GM19463 (cell line): ENCODE results near the gene TACR1.
"Not testable (repeated sequence)": the region's sequence is repeated elsewhere in the genome, so short reads cannot be mapped to it uniquely, and the experiment has no call there.

Source experiments
- ATAC-seq: cut with Tn5 transposase; IDR thresholded peaks from one replicate; pipeline ENCODE4 v1.9.1; 2021; ENCODE audit warnings: mild to moderate bottlenecking, moderate library complexity; ENCODE audit not compliant: unreplicated experiment

Gene TACR1

GRCh38 chr2:75195076-75195691 is 4.1 kb downstream of the TACR1 start:
- no peak for ATAC-seq

DNA sequence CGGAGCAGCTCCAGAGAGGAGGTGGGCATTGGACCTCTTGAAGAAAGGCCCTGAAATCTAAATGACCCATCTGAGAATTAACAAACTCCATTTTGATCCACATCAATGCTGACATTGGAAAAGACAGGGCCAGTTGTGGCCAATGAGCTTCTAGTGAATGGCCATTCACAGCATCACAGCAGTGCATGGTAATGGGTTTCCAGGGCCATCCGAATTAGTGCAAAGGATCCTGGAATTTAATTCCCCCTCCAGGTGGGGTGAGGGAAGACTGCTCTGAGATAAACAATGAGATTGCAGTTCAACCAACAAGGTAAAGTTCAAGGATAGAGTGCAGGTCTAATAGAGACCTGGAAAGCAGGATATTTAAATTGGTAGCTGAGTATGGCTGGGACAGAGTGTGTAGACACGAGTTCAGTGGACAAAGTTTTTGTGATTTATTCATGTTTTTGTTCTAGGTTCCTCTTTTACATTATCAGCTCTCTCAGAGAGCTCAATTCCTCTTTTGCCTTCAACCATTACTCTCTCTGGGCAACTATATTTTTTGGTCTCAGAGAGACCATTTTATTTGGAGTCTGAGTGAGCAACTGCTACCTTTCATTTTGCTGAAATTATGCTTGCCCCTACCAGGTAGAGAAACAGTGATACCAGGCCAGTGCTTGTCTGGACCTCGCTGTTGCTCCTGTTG is 5.0 kb downstream of the TACR1 start:
- no peak for ATAC-seq

- ATAC-seq, result no peak
Measured at GRCh38 chr2:75192496-75192895, 6.8 kb downstream of the TACR1 start.

DNA sequence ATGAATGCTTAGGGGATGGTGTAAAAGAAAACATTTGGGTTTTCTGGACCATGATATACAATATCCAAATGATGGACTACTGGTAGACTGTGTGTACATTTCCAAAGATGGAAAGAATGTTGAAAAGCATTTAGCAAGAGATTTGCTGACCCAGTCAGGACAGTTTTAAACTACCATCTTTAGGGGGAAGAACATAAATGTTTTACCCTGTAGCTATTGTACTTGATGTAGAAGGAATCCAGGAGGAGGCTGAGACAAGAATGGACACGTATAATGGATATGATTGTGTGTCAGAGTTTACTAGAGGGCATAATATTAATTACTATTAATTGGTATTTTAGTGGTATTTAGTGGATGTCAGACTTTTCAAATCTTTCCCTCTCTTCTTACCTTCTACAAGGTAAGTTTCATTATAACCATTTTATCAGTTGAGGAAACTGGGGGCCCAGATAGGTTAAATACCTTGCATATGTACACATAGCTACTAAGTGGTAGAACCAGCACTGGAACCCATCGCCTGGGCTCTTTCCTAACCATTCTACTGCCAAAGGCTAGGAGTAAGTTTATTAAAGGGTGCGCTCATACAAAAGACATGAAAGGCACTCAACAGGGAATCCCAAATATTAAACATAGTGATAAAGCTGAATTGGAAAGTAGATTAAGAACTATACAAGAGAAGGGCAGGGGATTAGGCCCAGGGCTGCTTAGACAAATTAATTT is 8.9 kb downstream of the TACR1 start:
- no peak for ATAC-seq

- ATAC-seq, result no peak
Measured at GRCh38 chr2:75186821-75187220, 12.5 kb downstream of the TACR1 start.

DNA sequence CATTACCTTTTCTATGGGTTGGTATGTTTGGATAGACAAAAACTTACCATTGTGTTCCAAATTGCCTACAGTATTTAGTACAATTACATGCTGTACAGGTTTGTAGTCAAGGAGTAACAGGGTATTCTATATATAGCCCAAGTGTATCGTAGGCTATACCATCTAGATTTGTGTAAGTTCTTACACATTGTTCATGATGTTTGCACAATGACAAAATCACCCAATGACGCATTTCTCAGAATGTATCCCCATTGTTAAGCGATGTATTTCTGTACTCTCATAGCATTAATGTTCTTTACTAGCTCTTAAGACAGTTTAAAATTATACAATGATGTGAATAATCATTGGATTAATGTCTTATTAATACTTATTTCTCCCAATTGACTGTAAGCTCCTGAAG is 16.7 kb downstream of the TACR1 start:
- no peak for ATAC-seq

DNA sequence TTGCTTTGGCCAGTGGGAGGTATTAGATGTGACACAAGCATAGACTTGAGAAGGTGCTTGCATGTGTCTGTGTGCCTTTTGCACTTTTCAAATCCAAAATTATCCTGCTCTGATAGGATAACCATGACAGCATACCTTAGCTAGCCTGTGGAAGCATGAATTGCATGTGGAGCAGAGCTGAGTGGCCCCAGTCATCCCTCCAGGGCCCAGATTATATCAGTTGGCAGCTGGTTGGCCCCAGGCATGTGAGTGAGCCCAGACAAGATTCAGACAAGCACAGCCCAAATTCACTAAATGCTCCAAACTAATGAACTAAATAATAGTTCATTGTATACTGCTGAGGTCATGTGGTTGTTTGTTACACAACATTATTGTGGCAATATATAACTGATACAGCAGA is 18.8 kb downstream of the TACR1 start:
- ATAC-seq, result no peak

DNA sequence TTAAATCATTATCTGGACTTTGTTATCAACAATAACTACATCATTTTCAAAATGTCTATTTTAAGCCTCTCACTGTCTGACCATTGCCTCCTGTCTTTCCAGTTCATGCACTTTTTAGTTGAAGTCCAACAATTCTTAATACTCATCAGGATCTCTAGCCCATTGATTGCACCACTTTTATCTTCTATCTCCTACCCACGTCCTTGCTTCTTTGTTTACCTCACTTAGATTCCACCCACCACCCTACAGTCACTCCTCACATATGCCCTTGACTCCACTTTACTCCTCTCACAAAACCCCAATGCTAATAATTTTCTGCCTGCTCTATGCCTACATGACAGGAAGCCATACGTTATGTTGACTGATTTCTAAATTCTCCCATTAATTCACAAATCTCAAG is 21.9 kb downstream of the TACR1 start:
- no peak for ATAC-seq

GRCh38 chr2:75175456-75175855 is 23.9 kb downstream of the TACR1 start:
- ATAC-seq, result no peak

DNA sequence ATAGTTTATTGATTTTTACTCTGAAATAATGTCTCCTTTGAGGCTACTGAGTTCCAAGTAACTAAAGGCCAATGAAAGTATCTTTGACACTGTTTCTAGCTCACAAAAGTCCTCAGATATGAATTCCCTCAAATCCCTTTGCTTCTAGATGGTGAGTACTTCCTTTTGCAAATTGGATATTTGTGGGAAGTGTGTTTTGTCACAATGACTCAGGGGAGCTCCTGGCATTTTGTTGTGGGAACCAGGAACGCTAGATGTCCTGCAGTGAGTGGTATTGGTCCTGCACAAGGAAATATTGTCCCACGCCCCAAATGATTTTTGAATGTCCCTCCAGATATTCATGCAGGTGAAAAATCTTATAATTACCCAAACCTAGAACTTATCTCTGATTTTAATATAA is 24.3 kb downstream of the TACR1 start:
- ATAC-seq, result no peak

DNA sequence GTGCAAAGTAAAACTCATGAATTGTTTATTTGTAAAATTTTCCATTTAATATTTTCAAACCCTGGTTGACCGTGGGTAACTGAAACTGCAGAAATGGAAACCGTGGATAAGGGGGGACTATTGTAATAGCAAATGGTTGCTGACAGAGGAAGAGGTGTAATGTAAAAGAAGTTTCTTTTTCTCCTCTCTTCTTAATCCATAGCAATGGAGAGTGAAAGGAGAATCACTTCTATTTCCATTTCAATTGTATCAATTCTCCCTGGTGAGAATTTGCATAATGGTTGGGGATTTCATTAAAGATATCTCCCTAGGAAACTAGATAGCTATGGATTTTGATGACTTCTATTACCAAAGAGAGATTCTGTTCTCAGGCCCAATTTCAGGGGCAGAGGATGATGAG is 24.8 kb downstream of the TACR1 start:
- no peak for ATAC-seq

GRCh38 chr2:75173740-75174139 is 25.6 kb downstream of the TACR1 start:
- ATAC-seq, result no peak

DNA sequence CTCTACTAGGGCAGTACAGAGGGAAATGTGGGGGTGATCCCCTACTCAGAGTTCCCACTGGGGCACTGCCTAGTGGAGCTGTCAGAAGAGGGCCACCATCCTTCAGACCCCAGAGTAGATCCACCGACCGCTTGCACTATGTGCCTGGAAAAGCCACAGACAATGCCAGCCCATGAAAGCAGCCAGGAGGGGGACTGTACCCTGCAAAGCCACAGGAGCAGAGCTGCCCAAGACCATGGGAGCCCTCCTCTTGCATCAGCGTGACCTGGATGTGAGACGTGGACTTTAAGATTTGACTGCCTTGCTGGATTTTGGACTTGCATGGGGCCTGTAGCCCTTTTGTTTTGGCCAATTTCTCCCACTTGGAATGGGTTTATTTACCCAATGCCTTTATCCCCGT is 27.9 kb downstream of the TACR1 start:
- not testable (repeated sequence) for ATAC-seq

- no peak for ATAC-seq
Measured at GRCh38 chr2:75170889-75171288, 28.4 kb downstream of the TACR1 start.

- no peak for ATAC-seq
Measured at GRCh38 chr2:75168186-75168585, 31.1 kb downstream of the TACR1 start.

- ATAC-seq, result no peak
Measured at GRCh38 chr2:75166491-75166890, 32.8 kb downstream of the TACR1 start.

DNA sequence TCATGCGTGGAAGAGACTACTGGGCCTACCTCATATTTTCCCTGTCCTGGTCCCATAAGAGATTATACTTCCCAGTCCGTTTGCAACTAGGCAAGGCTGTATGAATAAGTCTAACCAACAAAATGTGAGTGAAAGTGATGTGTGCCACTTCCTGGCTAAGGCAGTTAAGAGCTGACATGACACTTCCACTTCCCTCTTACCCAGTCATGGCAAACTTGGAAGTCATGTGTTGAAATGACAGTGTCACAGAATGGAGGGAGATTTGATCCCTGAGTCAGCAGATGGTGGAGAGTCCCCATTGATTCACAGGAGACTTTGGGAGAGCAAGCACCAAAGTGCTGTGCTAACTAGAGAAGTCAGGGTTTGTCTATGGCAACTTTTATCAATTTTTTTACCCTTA is 36.4 kb downstream of the TACR1 start:
- ATAC-seq, result no peak

GRCh38 chr2:75162259-75162658 is 37.1 kb downstream of the TACR1 start:
- no peak for ATAC-seq

DNA sequence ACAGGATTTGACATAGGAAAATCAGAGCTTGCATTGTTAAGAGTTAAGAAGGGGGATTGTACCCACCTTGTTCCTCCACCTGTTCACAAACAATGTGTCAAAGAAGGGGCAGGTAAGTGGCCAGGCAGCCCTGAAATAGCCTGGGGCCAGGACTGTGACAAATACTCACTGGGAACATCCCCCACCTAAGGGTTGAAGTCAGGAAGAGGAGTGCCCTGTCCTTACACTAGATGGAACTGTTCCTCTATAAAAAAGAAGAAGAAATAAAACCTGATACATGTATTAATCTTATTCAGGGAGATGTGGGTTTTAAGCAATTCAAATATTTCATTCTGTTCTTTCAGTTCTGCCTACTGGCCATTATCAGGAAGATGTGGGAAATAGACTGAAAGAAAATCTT is 41.9 kb downstream of the TACR1 start:
- ATAC-seq, result no peak

- ATAC-seq, result no peak
Measured at GRCh38 chr2:75155115-75155514, 44.2 kb downstream of the TACR1 start.

- no peak for ATAC-seq
Measured at GRCh38 chr2:75153221-75153620, 46.1 kb downstream of the TACR1 start.

GRCh38 chr2:75152243-75152642 is 47.1 kb downstream of the TACR1 start:
- not testable (repeated sequence) for ATAC-seq
